ENCODE results near the gene EEF1A1.
"Not testable (repeated sequence)": the region's sequence is repeated elsewhere in the genome, so short reads cannot be mapped to it uniquely, and the experiment has no call there.

The EEF1A1 gene

GRCh38 chr6:73506246-73506645 is 14.6 kb downstream of the EEF1A1 start:
- no peak for DNase-seq (ENCODE audit: low read depth in 2 of 2)

GRCh38 chr6:73505705-73506104 is 15.1 kb downstream of the EEF1A1 start:
- not testable (repeated sequence) for DNase-seq (ENCODE audit: low read depth in 2 of 2)

GRCh38 chr6:73505142-73505541 is 15.7 kb downstream of the EEF1A1 start:
- DNase-seq (ENCODE audit: low read depth in 2 of 2): no peak

GRCh38 chr6:73504160-73504559 is 16.7 kb downstream of the EEF1A1 start:
- DNase-seq (ENCODE audit: low read depth in 2 of 2): no peak

- no peak for DNase-seq (ENCODE audit: low read depth in 2 of 2)
These were observed 17.6 kb downstream of the EEF1A1 start for GRCh38 chr6:73503027-73503772.

- no peak for DNase-seq (ENCODE audit: low read depth in 2 of 2)
These were observed 22.9 kb downstream of the EEF1A1 start for GRCh38 chr6:73497915-73498314.

- DNase-seq (ENCODE audit: low read depth in 2 of 2): no peak
These were observed 29.5 kb downstream of the EEF1A1 start for GRCh38 chr6:73491377-73491776.

GRCh38 chr6:73487473-73487872 is 33.4 kb downstream of the EEF1A1 start:
- no peak for DNase-seq (ENCODE audit: low read depth in 2 of 2)

- no peak for DNase-seq (ENCODE audit: low read depth in 2 of 2)
These were observed 36.4 kb downstream of the EEF1A1 start for GRCh38 chr6:73484438-73484837.

- no peak for DNase-seq (ENCODE audit: low read depth in 2 of 2)
These were observed 38.9 kb downstream of the EEF1A1 start for GRCh38 chr6:73481969-73482368.

GRCh38 chr6:73477407-73477806 is 43.4 kb downstream of the EEF1A1 start:
- no peak for DNase-seq (ENCODE audit: low read depth in 2 of 2)

- DNase-seq (ENCODE audit: low read depth in 2 of 2): no peak
These were observed 44.1 kb downstream of the EEF1A1 start for GRCh38 chr6:73476723-73477122.

- DNase-seq (ENCODE audit: low read depth in 2 of 2): no peak
These were observed 49.0 kb downstream of the EEF1A1 start for GRCh38 chr6:73471686-73472290.

Measured in activated CD4-positive, alpha-beta T cell treated with anti-CD3 and anti-CD28 coated beads for 24 hours (primary cell).